Measurements from ENCODE around the gene RPL10A.
A peak's percentile ranks its signal among the peaks of the same experiment; 100 is the strongest.
"Not testable (repeated sequence)": the region's sequence is repeated elsewhere in the genome, so short reads cannot be mapped to it uniquely, and the experiment has no call there.

RPL10A gene

GRCh38 chr6:35512740-35513139 lies 44.5 kb downstream of the RPL10A start, which contains the start of gene TULP1:
TSS of gene TULP1 (minus strand) at chr6:35512896. CDS start at chr6:35512858, 38 bp downstream.
- peak within 1 kb of the TSS; percentile 41 for H3K4me3 ChIP-seq (ENCODE audit: low read length)
- TF ChIP-seq CTCF (conservative IDR thresholded peaks at IDR 0.05; ENCODE audit: low read depth, low read length) = no peak

GRCh38 chr6:35514587-35514986 lies 46.4 kb downstream of the RPL10A start:
- no peak for DNase-seq (ENCODE audit: low read depth)
- no peak overlapping the region for H3K4me3 ChIP-seq (ENCODE audit: low read length)
- no peak for TF ChIP-seq CTCF (conservative IDR thresholded peaks at IDR 0.05; ENCODE audit: low read depth, low read length)

More at GRCh38 chr6:35512740-35513139, 44.5 kb downstream of the RPL10A start, which contains the start of gene TULP1:
- no peak for DNase-seq (ENCODE audit: low read depth)

DNA sequence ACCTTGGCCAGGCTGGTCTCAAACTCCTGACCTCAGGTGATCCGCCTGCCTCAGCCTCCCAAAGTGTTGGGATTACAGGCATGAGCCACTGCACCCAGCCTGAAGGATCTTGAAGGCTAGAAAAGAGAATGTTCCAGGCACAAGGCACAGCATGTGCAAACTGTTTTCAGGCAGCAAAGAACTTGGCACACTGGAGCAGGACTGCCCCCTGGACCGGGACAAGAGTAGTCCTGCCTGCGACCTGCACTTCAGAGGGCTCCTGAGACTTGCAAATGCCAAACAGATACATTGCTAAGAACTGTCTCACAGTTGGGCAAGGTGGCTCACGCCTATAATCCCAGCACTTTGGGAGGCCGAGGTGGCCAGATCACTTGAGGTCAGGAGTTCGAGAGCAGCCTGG lies 47.7 kb downstream of the RPL10A start:
- not testable (repeated sequence) for DNase-seq (ENCODE audit: low read depth)

GRCh38 chr6:35516712-35517111 lies 48.5 kb downstream of the RPL10A start:
- TF ChIP-seq CTCF (conservative IDR thresholded peaks at IDR 0.05; ENCODE audit: low read depth, low read length) = no peak
- H3K4me3 ChIP-seq (ENCODE audit: low read length) = no peak overlapping the region
- DNase-seq (ENCODE audit: low read depth) = no peak

More for the DNA sequence above, 47.7 kb downstream of the RPL10A start:
- not testable (repeated sequence) for H3K4me3 ChIP-seq (ENCODE audit: low read length)

- H3K4me3 ChIP-seq (ENCODE audit: low read length); DNase-seq (ENCODE audit: low read depth): not testable (repeated sequence)
These were observed 49.8 kb downstream of the RPL10A start for GRCh38 chr6:35517978-35518377.

GRCh38 chr6:35518566-35519312 lies 50.5 kb downstream of the RPL10A start:
- no peak overlapping the region for H3K4me3 ChIP-seq (ENCODE audit: low read length)
- no peak for TF ChIP-seq CTCF (conservative IDR thresholded peaks at IDR 0.05; ENCODE audit: low read depth, low read length)
- no peak for DNase-seq (ENCODE audit: low read depth)

- H3K4me3 ChIP-seq (ENCODE audit: low read length) = no peak overlapping the region
- DNase-seq (ENCODE audit: low read depth) = no peak
These were observed 51.3 kb downstream of the RPL10A start for GRCh38 chr6:35519313-35520015.

More at GRCh38 chr6:35519313-35520015, 51.3 kb downstream of the RPL10A start:
- no peak for TF ChIP-seq CTCF (conservative IDR thresholded peaks at IDR 0.05; ENCODE audit: low read depth, low read length)

Measured in retinal pigment epithelial cell (primary cell).